ENCODE results near the gene OBSL1.
A peak's percentile ranks its signal among the peaks of the same experiment; 100 is the strongest.

OBSL1 gene

GRCh38 chr2:219565130-219566080, 5.9 kb downstream of the OBSL1 start:
- TF ChIP-seq, protein P1, sequence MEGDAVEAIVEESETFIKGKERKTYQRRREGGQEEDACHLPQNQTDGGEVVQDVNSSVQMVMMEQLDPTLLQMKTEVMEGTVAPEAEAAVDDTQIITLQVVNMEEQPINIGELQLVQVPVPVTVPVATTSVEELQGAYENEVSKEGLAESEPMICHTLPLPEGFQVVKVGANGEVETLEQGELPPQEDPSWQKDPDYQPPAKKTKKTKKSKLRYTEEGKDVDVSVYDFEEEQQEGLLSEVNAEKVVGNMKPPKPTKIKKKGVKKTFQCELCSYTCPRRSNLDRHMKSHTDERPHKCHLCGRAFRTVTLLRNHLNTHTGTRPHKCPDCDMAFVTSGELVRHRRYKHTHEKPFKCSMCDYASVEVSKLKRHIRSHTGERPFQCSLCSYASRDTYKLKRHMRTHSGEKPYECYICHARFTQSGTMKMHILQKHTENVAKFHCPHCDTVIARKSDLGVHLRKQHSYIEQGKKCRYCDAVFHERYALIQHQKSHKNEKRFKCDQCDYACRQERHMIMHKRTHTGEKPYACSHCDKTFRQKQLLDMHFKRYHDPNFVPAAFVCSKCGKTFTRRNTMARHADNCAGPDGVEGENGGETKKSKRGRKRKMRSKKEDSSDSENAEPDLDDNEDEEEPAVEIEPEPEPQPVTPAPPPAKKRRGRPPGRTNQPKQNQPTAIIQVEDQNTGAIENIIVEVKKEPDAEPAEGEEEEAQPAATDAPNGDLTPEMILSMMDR (IDR thresholded peaks at IDR 0.05) = no peak
- H3K4me3 ChIP-seq = no peak overlapping the region
- no peak overlapping the region for H3K27ac ChIP-seq
- no peak for DNase-seq (ENCODE audit: low spot score)

DNA sequence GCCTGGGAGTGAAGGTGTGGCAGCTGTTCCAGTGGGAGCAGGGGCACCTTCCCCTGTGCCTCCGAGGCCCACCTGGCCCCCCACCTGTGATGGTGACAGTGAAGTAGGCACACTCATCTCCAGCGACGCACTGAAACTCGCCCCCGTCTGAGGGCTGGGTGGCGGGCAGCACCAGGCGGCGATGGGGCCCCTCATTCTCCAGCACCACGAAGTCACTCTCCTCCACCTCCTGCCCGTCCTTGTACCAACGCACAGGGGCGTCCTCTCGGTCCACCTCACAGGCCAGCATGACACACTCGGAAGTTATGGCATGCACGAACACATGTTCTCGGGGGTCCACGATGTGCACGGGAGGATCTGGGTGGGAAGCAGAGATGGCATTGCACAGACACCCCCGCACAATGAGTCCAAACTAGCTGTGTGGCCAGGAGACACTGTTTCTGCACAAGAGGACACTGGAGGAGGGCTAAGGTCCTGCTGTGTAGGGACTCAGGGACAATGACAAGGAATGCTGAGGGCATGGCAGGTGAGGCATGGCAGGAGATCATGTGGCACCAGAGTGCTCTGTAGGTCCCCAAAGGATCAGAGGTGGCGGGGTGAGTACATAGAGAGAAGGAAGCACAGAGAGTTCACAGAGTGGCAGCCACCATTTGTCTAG, 7.9 kb downstream of the OBSL1 start:
- Histone ChIP-seq H3K27ac (no peak overlapping the region), H3K4me3 (no peak overlapping the region)
- DNase-seq (ENCODE audit: low spot score) = no peak
- TF ChIP-seq, protein P1 (IDR thresholded peaks at IDR 0.05) = no peak

GRCh38 chr2:219562049-219563020, 9.0 kb downstream of the OBSL1 start:
- H3K4me3 ChIP-seq = no peak overlapping the region
- TF ChIP-seq, protein P1 (IDR thresholded peaks at IDR 0.05) = no peak
- peak; percentile 69 for DNase-seq (ENCODE audit: low spot score)
- no peak overlapping the region for H3K27ac ChIP-seq

DNA sequence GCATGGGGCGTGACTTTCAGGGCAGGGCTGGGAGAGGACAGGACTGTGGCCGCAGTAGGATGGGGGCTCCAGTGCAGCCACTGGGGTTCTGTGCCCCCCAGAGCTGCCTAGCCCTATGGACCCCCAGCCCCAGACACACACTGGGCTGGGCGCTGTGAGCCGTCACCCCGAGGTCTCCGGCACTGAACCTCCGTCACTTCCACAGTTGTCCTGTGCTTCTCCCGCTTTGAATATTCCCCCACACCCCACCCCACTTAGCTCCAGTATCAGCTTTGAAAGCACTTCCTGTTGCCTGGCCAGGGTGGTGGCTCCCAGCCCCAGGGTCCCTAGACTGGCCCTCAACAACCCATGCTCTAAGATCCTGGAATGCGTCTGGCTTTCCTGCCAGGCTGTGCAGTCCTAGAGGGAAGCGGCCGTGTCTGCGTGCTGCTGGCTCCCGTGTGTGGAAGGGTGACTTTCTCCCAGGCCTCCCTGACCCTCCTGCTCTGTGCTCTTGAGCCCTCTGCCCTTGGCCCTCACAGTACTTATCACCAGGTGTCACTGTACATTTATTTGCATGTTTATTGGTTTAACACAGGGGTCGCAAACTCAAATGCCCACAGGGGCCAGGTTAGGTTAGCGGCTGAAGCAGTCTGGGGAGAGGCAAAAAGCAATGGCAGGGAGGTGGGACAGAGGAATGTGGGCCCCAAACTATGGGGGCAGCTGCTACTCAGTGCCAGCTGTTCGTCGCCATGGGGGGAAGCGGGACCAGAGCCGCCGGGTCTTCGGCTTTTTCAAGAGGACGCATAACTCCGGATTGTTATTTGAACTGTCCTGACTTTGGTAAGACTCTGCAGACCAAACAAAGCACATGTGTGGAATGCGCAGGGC, 9.9 kb downstream of the OBSL1 start:
- peak; percentile 50 for DNase-seq (ENCODE audit: low spot score)
- TF ChIP-seq, protein P1 (IDR thresholded peaks at IDR 0.05) = no peak
- H3K4me3 ChIP-seq = no peak overlapping the region
- no peak overlapping the region for H3K27ac ChIP-seq

- no peak overlapping the region for H3K4me3 ChIP-seq
- TF ChIP-seq, protein P1 (IDR thresholded peaks at IDR 0.05) = no peak
- no peak overlapping the region for H3K27ac ChIP-seq
- DNase-seq (ENCODE audit: low spot score) = no peak
Observed at GRCh38 chr2:219560893-219561178, 10.5 kb downstream of the OBSL1 start.
